22Rv1 (cell line): ENCODE data around the gene FSHR.

ENCODE experiments used
- CTCF ChIP-seq: fragments of 450-650 bp; IDR thresholded peaks from 2 replicates; pipeline ENCODE4 v1.5.1; 2017; ENCODE audit warnings: mild to moderate bottlenecking
- ZFX ChIP-seq: fragments of 450-650 bp; IDR thresholded peaks from 2 replicates; pipeline ENCODE4 v1.6.1; 2017; ENCODE audit warnings: antibody characterized with exemption, borderline replicate concordance

DNA sequence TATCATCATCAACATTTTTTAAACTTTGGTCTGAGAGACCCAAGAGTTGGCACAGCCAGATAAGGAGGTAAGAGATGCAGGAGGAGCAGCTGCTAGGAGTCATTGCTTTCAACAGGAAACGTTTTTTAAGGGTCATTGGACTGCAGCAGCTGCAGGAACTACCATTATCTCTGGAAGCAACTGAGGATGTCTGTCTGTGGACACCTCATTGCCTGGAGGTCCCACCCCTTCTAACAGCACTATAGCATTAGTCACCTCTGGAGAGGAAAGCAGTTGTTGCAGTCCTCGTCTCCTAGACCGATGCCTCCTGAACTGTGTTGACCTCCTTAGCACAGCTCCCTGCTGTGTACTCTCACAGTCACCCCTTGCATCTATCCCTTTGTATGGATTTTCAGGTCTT, 21.5 kb upstream of the FSHR start:
- TF ChIP-seq CTCF (no peak), ZFX (no peak)
